ENCODE measurements around the gene OR10A3.

- TF ChIP-seq MAX (IDR thresholded peaks at IDR 0.05) (no peak), EZH2 (IDR thresholded peaks at IDR 0.05) (no peak), CTCF (IDR thresholded peaks at IDR 0.05 in 2 of 3, conservative IDR thresholded peaks at IDR 0.05 in 1 of 3; ENCODE audit: borderline replicate concordance in 1 of 3, insufficient read depth in 1 of 3, low read depth in 2 of 3, low read length in 2 of 3) (no peak), CBX3 (IDR thresholded peaks at IDR 0.05; ENCODE audit: low read depth) (no peak), CEBPB (IDR thresholded peaks at IDR 0.05; ENCODE audit: low read depth) (no peak), POLR2A (IDR thresholded peaks at IDR 0.05; ENCODE audit: borderline replicate concordance, extremely low read depth, insufficient read depth, insufficient read length) (no peak), RAD21 (IDR thresholded peaks at IDR 0.05; ENCODE audit: low read depth) (no peak), EZH2phosphoT487 (IDR thresholded peaks at IDR 0.05; ENCODE audit: borderline replicate concordance) (no peak), ZFX (IDR thresholded peaks at IDR 0.05) (no peak), POLR2AphosphoS5 (IDR thresholded peaks at IDR 0.05; ENCODE audit: low read depth, low read length) (no peak)
Measured at GRCh38 chr11:7907121-7907520, 34.4 kb downstream of the OR10A3 start.
